SU-DHL-6 (cell line): ENCODE data around the gene PRR12.

Experiments used
- H2AFZ ChIP-seq: fragments of 200-600 bp; sonication (generic); 2 replicates; pipeline ENCODE4 v1.6.1; 2014; ENCODE audit warnings: low read depth, mild to moderate bottlenecking, moderate library complexity, mixed read lengths, antibody characterized with exemption, low read length; ENCODE audit not compliant: severe bottlenecking
- H3F3A ChIP-seq: fragments of 200-600 bp; shearing (Covaris generic); 2 replicates; pipeline ENCODE4 v1.6.0; 2016; ENCODE audit warnings: antibody characterized with exemption, mild to moderate bottlenecking; ENCODE audit not compliant: insufficient read depth
- H3K27ac ChIP-seq: fragments of 200-600 bp; sonication (generic); 2 replicates; pipeline ENCODE4 v1.5.1; 2016; ENCODE audit warnings: low read depth, mild to moderate bottlenecking, low read length, moderate library complexity, mixed read lengths
- H3K27me3 ChIP-seq: fragments of 200-600 bp; sonication (generic), shearing (Covaris generic); 2 replicates; pipeline ENCODE4 v1.6.0; 2014; ENCODE audit warnings: mild to moderate bottlenecking, low read length
- H3K36me3 ChIP-seq: fragments of 200-600 bp; sonication (generic); 2 replicates; pipeline ENCODE4 v1.6.1; 2014; ENCODE audit warnings: mild to moderate bottlenecking, low read length, mixed read lengths
- H3K4me2 ChIP-seq: fragments of 300-600, 200-600 bp; shearing (Covaris generic), sonication (generic); 2 replicates; pipeline ENCODE4 v1.6.0; 2014; ENCODE audit warnings: low read length, low read depth, mild to moderate bottlenecking; ENCODE audit not compliant: poor library complexity, severe bottlenecking
- H3K4me3 ChIP-seq: fragments of 200-600 bp; sonication (generic); 2 replicates; pipeline ENCODE4 v1.5.1; 2014; ENCODE audit warnings: antibody characterized with exemption, low read length, mild to moderate bottlenecking, mixed read lengths; ENCODE audit not compliant: insufficient read depth, poor library complexity, severe bottlenecking
- H3K79me2 ChIP-seq: fragments of 200-600 bp; sonication (generic); 2 replicates; pipeline ENCODE4 v1.6.1; 2014; ENCODE audit warnings: mild to moderate bottlenecking, low read length, moderate library complexity; ENCODE audit not compliant: insufficient read depth
- H3K9ac ChIP-seq: fragments of 200-600 bp; sonication (generic); 2 replicates; pipeline ENCODE4 v1.7.0; 2014; ENCODE audit warnings: mild to moderate bottlenecking, low read length
- H3K9me2 ChIP-seq: fragments of 200-600 bp; sonication (generic); replicated peaks from 2 replicates; pipeline ENCODE4 v1.6.1; 2014; ENCODE audit warnings: low read length; ENCODE audit not compliant: insufficient read depth
- H3K9me3 ChIP-seq: fragments of 200-600 bp; sonication (generic); 2 replicates; pipeline ENCODE4 v1.6.1; 2014; ENCODE audit warnings: low read length, mixed read lengths; ENCODE audit not compliant: insufficient read depth
- H4K20me1 ChIP-seq: fragments of 200-600 bp; sonication (generic); 2 replicates; pipeline ENCODE4 v1.6.1; 2014; ENCODE audit warnings: low read depth, mild to moderate bottlenecking, antibody characterized with exemption, low read length, moderate library complexity, mixed read lengths
- CTCF ChIP-seq: fragments of 200-600 bp; sonication (generic); IDR thresholded peaks from one replicate; pipeline ENCODE4 v1.5.1; 2017; ENCODE audit warnings: antibody characterized with exemption, mild to moderate bottlenecking, low read length, moderate library complexity; ENCODE audit not compliant: insufficient read depth, poor library complexity, severe bottlenecking
- EZH2phosphoT487 ChIP-seq: fragments of 200-600 bp; sonication (generic), shearing (Covaris generic); conservative IDR thresholded peaks from 2 replicates; pipeline ENCODE4 v1.6.1; 2018; ENCODE audit warnings: mild to moderate bottlenecking, antibody characterized with exemption, low read length, moderate library complexity, mixed read lengths

PRR12 gene

DNA sequence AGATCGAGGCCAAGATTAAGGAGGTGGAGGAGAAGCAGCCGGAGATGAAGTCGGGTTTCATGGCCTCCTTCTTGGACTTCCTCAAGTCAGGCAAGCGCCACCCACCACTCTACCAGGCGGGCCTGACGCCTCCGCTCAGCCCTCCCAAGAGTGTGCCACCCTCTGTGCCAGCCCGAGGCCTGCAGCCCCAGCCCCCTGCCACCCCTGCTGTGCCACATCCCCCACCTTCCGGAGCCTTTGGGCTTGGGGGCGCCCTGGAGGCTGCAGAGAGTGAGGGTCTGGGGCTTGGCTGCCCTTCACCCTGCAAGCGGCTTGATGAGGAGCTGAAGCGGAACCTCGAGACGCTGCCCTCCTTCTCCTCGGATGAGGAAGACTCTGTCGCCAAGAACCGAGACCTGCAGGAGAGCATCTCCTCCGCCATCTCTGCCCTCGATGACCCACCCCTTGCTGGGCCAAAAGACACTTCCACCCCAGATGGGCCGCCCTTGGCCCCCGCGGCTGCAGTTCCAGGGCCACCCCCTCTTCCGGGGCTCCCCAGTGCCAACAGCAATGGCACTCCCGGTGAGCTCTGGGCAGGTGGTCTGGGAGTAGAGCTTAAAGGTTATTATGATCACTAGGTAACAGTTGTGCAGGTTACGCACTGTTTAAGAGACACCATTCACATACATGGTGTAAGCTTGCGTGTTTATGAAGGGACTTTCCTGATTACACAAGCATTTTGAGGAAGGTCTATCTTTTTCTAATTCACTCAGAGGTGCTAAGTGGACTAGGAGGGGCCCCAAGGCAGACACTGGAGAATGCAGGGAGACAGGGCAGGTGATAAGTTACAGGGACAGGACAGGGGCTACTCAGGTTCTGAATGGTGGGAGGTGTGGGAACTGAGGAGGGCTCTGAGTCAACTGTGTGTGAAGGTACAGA is 8.7 kb downstream of the PRR12 start:
- Histone ChIP-seq H4K20me1 (no peaks in the 10 kb centered on the region), H3K4me2 (no peak overlapping the region), H3K9me2 (no peaks in the 10 kb centered on the region), H3K9me3 (no peaks in the 10 kb centered on the region), H3K9ac (no peak overlapping the region), H3K4me3 (no peak overlapping the region), H3F3A (no peaks in the 10 kb centered on the region), H2AFZ (no peak overlapping the region), H3K79me2 (peaks cover 32% of the 10 kb centered on the region), H3K27ac (no peak overlapping the region), H3K36me3 (no peaks in the 10 kb centered on the region), H3K27me3 (no peaks in the 10 kb centered on the region)
- no peak for TF ChIP-seq CTCF
- TF ChIP-seq EZH2phosphoT487 = no peak

GRCh38 chr19:49601482-49602038 is 10.6 kb downstream of the PRR12 start:
- Histone ChIP-seq H3K9ac (no peak overlapping the region), H3K4me3 (no peak overlapping the region), H3K79me2 (peaks cover 35% of the 10 kb centered on the region; the same call in 1 of the 2 replicates), H3F3A (no peaks in the 10 kb centered on the region), H3K9me3 (no peaks in the 10 kb centered on the region), H2AFZ (no peak overlapping the region), H4K20me1 (no peaks in the 10 kb centered on the region), H3K4me2 (no peak overlapping the region), H3K9me2 (no peaks in the 10 kb centered on the region), H3K27me3 (no peaks in the 10 kb centered on the region), H3K27ac (no peak overlapping the region), H3K36me3 (no peaks in the 10 kb centered on the region)
- TF ChIP-seq CTCF (no peak), EZH2phosphoT487 (no peak)

GRCh38 chr19:49602806-49603205 is 11.8 kb downstream of the PRR12 start:
- no peaks in the 10 kb centered on the region for H3F3A ChIP-seq
- no peak overlapping the region for H3K4me2 ChIP-seq
- no peaks in the 10 kb centered on the region for H3K9me3 ChIP-seq
- H3K27me3 ChIP-seq = no peaks in the 10 kb centered on the region
- no peak overlapping the region for H3K9ac ChIP-seq
- TF ChIP-seq CTCF = no peak
- no peak overlapping the region for H2AFZ ChIP-seq
- H3K4me3 ChIP-seq = no peak overlapping the region
- H3K27ac ChIP-seq = no peak overlapping the region
- H3K36me3 ChIP-seq = no peaks in the 10 kb centered on the region
- no peaks in the 10 kb centered on the region for H4K20me1 ChIP-seq
- H3K9me2 ChIP-seq = no peaks in the 10 kb centered on the region
- peaks cover 41% of the 10 kb centered on the region; the same call in 1 of the 2 replicates for H3K79me2 ChIP-seq
